Mesodermal cell (in vitro differentiated cells): ENCODE results near the gene SYK.
A peak's percentile ranks its signal among the peaks of the same experiment; 100 is the strongest.
"Not testable (repeated sequence)": the region's sequence is repeated elsewhere in the genome, so short reads cannot be mapped to it uniquely, and the experiment has no call there.

ENCODE experiments used
- H3K27ac ChIP-seq: 2 replicates; pipeline ENCODE4 v1.7.0; 2013; ENCODE audit warnings: mild to moderate bottlenecking, low read depth, low read length, moderate library complexity; ENCODE audit not compliant: severe bottlenecking
- H3K36me3 ChIP-seq: 2 replicates; pipeline ENCODE4 v1.7.1; 2013; ENCODE audit warnings: mild to moderate bottlenecking, low read length, moderate library complexity; ENCODE audit not compliant: control insufficient read depth, insufficient read depth
- H3K4me1 ChIP-seq: one replicate; pipeline ENCODE4 v1.7.1; 2013; ENCODE audit warnings: mild to moderate bottlenecking, low read length; ENCODE audit not compliant: insufficient read depth, control insufficient read depth, poor library complexity, severe bottlenecking
- H3K4me3 ChIP-seq: 2 replicates; pipeline ENCODE4 v1.7.0; 2013; ENCODE audit warnings: low read length, control low read depth, mild to moderate bottlenecking; ENCODE audit not compliant: insufficient read depth, poor library complexity, severe bottlenecking; ENCODE audit errors: extremely low read depth
- H3K9me3 ChIP-seq: 2 replicates; pipeline ENCODE4 v1.7.1; 2013; ENCODE audit warnings: mild to moderate bottlenecking, low read length, moderate library complexity; ENCODE audit not compliant: control insufficient read depth
- WGBS, 2 experiments: methylation state at CpG; one replicate each; pipeline ENCODE4 v1.1.5; 2013; ENCODE audit warnings: missing lambda C conversion rate in 2 of 2; ENCODE audit not compliant: insufficient coverage in 2 of 2; 5-methylcytosine and 5-hydroxymethylcytosine counted together

SYK gene

DNA sequence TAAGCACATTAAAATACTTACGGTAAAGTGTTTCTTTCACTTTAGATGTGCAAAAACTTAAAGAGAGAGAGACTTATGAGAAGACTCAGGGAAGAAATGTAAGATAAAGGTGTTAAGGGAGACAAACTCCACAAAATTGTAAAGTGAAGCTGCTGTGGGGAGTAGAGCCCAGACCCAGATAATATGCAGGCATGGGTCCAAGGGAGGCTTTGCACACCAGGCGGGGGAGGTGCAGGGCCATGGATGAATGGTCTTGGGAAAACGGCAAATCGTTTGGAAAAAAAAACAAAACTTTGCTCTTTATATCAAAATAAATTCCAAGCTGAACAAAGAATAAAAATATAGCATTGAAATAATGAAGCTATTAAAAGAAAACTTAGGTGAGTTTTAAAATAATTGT is 9.1 kb downstream of the SYK start:
- no peaks in the 10 kb centered on the region for H3K9me3 ChIP-seq
- no peak overlapping the region for H3K4me3 ChIP-seq
- WGBS, 2 experiments = no CpG with 5 or more reads among the region's 4 CpGs
- no peaks in the 10 kb centered on the region for H3K36me3 ChIP-seq
- no peak overlapping the region for H3K27ac ChIP-seq
- no peaks in the 10 kb centered on the region for H3K4me1 ChIP-seq

DNA sequence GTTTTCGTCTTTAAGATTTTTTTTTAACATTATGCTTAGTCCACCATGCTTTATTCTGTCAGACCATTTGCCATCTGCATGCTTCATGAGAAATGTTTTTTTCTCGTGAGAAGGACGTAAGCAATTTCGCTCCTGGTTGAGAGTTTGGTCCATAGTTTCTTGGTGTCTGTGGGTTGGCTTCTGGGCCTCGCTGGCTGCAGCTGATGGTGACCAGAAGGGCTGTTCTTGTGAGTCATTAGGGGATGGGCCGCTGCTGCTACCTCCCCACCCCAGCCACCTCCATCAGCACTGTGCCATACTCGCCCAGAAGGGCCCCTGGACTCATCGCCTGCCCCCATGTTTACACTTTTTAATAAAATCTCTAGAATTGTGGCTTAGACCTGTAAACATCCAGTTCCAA is 11.4 kb downstream of the SYK start:
- Histone ChIP-seq H3K27ac (no peak overlapping the region), H3K36me3 (no peaks in the 10 kb centered on the region), H3K4me1 (no peaks in the 10 kb centered on the region), H3K4me3 (no peak overlapping the region), H3K9me3 (no peaks in the 10 kb centered on the region)
- 95 to 97% methylated on average over 4 to 5 of the region's 8 CpGs for WGBS, 2 experiments

DNA sequence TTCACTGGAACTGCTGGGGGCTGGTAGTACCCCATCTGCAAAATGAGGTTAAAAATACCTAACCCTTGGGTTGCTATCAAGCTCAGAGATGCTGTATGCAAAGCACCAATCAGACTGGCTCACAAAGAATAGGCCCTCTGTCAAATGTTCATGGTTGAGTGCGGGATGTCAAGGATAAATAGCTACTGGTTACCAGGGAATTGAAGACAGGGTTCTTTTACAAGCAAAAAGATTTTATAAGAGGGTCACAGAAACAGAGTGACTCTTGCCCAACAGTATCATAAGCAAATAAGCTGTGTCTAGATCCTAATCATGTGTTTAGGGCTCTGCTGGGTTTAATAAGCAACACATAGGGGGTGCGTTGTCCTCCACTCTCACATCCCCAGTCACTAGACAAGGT is 11.9 kb downstream of the SYK start:
- Histone ChIP-seq H3K27ac (no peak overlapping the region), H3K4me1 (no peaks in the 10 kb centered on the region), H3K4me3 (no peak overlapping the region), H3K36me3 (no peaks in the 10 kb centered on the region), H3K9me3 (no peaks in the 10 kb centered on the region)
- 90 to 100% methylated on average over 2 of the region's 2 CpGs for WGBS, 2 experiments

DNA sequence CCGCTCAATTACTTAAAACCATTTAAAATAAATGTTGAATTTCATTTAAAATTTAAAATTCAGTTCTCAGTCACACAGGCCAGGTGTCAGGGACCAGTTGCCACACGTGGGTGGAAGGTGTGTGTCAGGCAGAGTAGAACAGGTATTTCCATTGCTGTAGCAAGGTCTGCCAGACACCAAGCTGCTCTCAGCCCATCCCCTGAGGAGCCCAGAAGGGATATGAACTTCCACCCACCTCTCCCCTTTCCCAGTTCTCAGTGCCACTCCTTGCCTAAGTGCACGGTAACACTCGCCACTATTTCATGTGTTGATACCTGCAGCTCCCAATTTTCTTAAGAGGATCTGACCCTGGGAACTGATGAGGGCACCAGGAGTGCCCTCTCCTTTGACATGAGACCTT is 12.7 kb downstream of the SYK start:
- Histone ChIP-seq H3K27ac (no peak overlapping the region), H3K4me3 (no peak overlapping the region), H3K36me3 (no peaks in the 10 kb centered on the region), H3K4me1 (no peaks in the 10 kb centered on the region), H3K9me3 (no peaks in the 10 kb centered on the region)
- WGBS, 2 experiments = 89 to 100% methylated on average over 2 to 3 of the region's 4 CpGs

GRCh38 chr9:90815183-90815943 is 13.7 kb downstream of the SYK start:
- no peaks in the 10 kb centered on the region for H3K4me1 ChIP-seq
- no peak overlapping the region for H3K4me3 ChIP-seq
- 73 to 74% methylated on average over 4 to 10 of the region's 13 CpGs for WGBS, 2 experiments
- H3K9me3 ChIP-seq = no peaks in the 10 kb centered on the region
- H3K36me3 ChIP-seq = no peaks in the 10 kb centered on the region
- H3K27ac ChIP-seq = peak overlapping the region; percentile 45

DNA sequence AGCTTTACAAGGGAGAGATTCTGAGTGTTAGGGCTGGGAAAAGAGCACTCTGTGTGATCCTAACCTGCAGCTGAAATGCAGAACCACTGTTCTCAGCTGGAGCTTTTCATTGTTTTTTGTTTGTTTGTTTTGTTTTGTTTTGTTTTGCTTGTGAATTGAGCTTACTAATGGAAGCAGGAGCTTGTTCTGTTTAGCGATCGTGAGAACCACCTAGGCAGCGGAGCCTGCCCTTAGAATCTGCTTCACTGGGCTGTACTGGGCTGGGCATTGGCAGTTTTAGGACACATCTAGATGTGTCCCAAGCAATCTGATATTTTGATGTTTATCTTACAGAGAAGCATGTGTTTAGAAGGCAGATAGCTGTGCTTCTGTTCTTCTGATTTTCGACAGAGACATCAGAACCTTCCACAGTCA is 14.3 kb downstream of the SYK start:
- WGBS, 2 experiments = 85 to 86% methylated on average over 4 of the region's 4 CpGs

DNA sequence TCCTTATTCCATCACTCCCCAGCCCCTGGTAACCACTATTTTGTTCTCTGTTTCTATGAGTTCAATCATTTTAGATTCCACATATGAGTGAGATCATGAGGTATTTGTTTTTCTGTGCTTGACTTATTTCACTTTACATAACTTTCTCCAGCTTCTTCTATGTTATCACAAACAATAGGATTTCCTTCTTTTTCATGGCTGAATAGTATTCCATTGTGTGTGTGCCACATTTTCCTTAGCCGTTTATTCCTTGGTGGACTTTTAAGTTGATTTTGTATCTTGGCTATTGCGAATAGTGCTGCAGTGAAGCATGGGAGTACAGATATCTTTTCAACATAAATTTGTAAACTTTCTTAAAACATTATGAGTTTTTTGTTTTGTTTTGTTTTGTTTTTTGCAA is 15.1 kb downstream of the SYK start:
- Histone ChIP-seq H3K4me3 (no peak overlapping the region), H3K9me3 (no peaks in the 10 kb centered on the region), H3K27ac (no peak overlapping the region), H3K4me1 (no peaks in the 10 kb centered on the region), H3K36me3 (no peaks in the 10 kb centered on the region)
- no CpG with 5 or more reads among the region's 2 CpGs for WGBS, 2 experiments

More for the DNA sequence above, 14.3 kb downstream of the SYK start:
- H3K9me3 ChIP-seq = no peaks in the 10 kb centered on the region
- peak overlapping the region; percentile 45 for H3K27ac ChIP-seq
- H3K36me3 ChIP-seq = no peaks in the 10 kb centered on the region
- H3K4me1 ChIP-seq = no peaks in the 10 kb centered on the region
- H3K4me3 ChIP-seq = no peak overlapping the region

DNA sequence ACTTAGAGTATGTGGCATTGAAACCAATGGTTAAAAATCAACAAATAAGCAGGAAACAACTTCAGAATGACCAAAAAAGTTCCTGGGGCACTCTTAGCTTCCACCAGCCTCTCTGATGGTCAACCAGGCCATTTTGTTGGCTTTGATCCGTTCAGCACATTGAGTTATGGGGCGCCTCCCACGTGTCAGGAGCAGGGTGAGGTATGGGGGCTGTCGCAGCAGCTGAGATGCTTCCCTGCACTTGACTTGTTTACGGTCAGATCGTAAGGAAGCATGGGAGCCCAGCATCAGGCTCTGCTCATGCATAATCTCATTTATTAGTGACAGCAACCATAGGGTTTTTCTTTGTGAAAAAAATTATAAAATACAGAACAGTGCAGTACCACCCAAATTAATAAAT is 16.7 kb downstream of the SYK start:
- H3K27ac ChIP-seq = no peak overlapping the region
- H3K9me3 ChIP-seq = peaks cover 9% of the 10 kb centered on the region
- 93 to 100% methylated on average over 1 to 5 of the region's 6 CpGs for WGBS, 2 experiments
- H3K36me3 ChIP-seq = no peaks in the 10 kb centered on the region
- H3K4me3 ChIP-seq = no peak overlapping the region
- no peaks in the 10 kb centered on the region for H3K4me1 ChIP-seq

- H3K36me3 ChIP-seq, H3K4me1 ChIP-seq, H3K27ac ChIP-seq, H3K4me3 ChIP-seq: not testable (repeated sequence)
- peaks cover 10% of the 10 kb centered on the region for H3K9me3 ChIP-seq
- 82 to 87% methylated on average over 3 to 4 of the region's 4 CpGs for WGBS, 2 experiments
Observed at GRCh38 chr9:90820406-90820805, 18.8 kb downstream of the SYK start.

DNA sequence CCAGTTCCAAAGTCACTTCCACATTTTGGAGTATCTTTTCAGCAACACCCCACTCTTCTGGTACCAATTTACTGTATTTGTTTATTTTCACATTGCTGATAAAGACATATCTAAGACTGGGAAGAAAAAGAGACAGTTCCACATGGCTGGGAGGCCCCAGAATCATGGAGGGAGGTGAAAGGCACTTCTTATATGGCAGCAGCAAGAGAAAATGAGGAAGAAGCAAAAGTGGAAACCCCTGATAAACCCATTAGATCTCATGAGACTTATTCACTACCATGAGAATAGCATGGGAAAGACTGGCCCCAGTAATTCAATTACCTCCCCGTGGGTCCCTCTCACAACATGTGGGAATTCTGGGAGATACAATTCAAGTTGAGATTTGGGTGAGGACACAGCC is 19.6 kb downstream of the SYK start:
- H3K9me3 ChIP-seq = peaks cover 10% of the 10 kb centered on the region
- not testable (repeated sequence) for H3K4me1 ChIP-seq, H3K27ac ChIP-seq, H3K36me3 ChIP-seq, H3K4me3 ChIP-seq
- WGBS, 2 experiments = no CpG with 5 or more reads among the region's 1 CpG

GRCh38 chr9:90821697-90822096 is 20.1 kb downstream of the SYK start:
- Histone ChIP-seq H3K27ac (no peak overlapping the region), H3K4me1 (no peaks in the 10 kb centered on the region), H3K4me3 (no peak overlapping the region), H3K9me3 (peaks cover 10% of the 10 kb centered on the region), H3K36me3 (no peaks in the 10 kb centered on the region)
- WGBS, 2 experiments = no CpG with 5 or more reads among the region's 5 CpGs
